MM.1S (cell line): ENCODE measurements around the gene NLRP14.

ENCODE experiments used
- DNase-seq: peaks from one replicate; pipeline ENCODE4 v3.0.0-alpha.2; 2015
- H2AFZ ChIP-seq: fragments of 300-600 bp; sonication (generic); 2 replicates; pipeline ENCODE4 v1.6.0; 2016; ENCODE audit warnings: antibody characterized with exemption, low read length
- H3F3A ChIP-seq: fragments of 300-600 bp; sonication (generic); 2 replicates; pipeline ENCODE4 v1.6.1; 2016; ENCODE audit warnings: mild to moderate bottlenecking, antibody characterized with exemption, low read length, moderate library complexity, mixed read lengths; ENCODE audit not compliant: insufficient read depth
- H3K27ac ChIP-seq: fragments of 300-600 bp; sonication (generic); 2 replicates; pipeline ENCODE4 v1.5.1; 2016; ENCODE audit warnings: mild to moderate bottlenecking, low read length
- H3K27me3 ChIP-seq: fragments of 300-600 bp; sonication (generic); replicated peaks from 2 replicates; pipeline ENCODE4 v1.6.0; 2016; ENCODE audit warnings: low read length; ENCODE audit not compliant: insufficient read depth
- H3K36me3 ChIP-seq: fragments of 300-600 bp; sonication (generic); replicated peaks from 2 replicates; pipeline ENCODE4 v1.6.1; 2016; ENCODE audit warnings: mild to moderate bottlenecking, low read length, mixed read lengths; ENCODE audit not compliant: insufficient read depth
- H3K4me1 ChIP-seq: fragments of 300-600 bp; sonication (generic); 2 replicates; pipeline ENCODE4 v1.6.1; 2016; ENCODE audit warnings: low read length, mixed read lengths
- H3K4me2 ChIP-seq: fragments of 300-600 bp; sonication (generic); 2 replicates; pipeline ENCODE4 v1.6.0; 2016; ENCODE audit warnings: low read depth, low read length
- H3K4me3 ChIP-seq: fragments of 300-600 bp; sonication (generic); 2 replicates; pipeline ENCODE4 v1.5.1; 2016; ENCODE audit warnings: low read length, mixed read lengths
- H3K79me2 ChIP-seq: fragments of 300-600 bp; sonication (generic); 2 replicates; pipeline ENCODE4 v1.6.1; 2016; ENCODE audit warnings: mixed run types, low read length, mixed read lengths
- H3K9ac ChIP-seq: fragments of 300-600 bp; sonication (generic); 2 replicates; pipeline ENCODE4 v1.6.1; 2016; ENCODE audit warnings: low read length, mixed read lengths
- H3K9me2 ChIP-seq: fragments of 300-600 bp; sonication (generic); replicated peaks from 2 replicates; pipeline ENCODE4 v1.6.1; 2016; ENCODE audit warnings: mild to moderate bottlenecking, low read length, mixed read lengths; ENCODE audit not compliant: insufficient read depth
- H3K9me3 ChIP-seq: fragments of 300-600 bp; sonication (generic); replicated peaks from 2 replicates; pipeline ENCODE4 v1.6.1; 2016; ENCODE audit warnings: mild to moderate bottlenecking, low read length, mixed read lengths; ENCODE audit not compliant: insufficient read depth
- H4K20me1 ChIP-seq: fragments of 300-600 bp; sonication (generic); 2 replicates; pipeline ENCODE4 v1.6.1; 2016; ENCODE audit warnings: mild to moderate bottlenecking, low read length, moderate library complexity, mixed read lengths; ENCODE audit not compliant: insufficient read depth
- CTCF ChIP-seq: fragments of 300-600 bp; sonication (generic); IDR thresholded peaks from 2 replicates; pipeline ENCODE4 v1.5.1; 2016; ENCODE audit warnings: antibody characterized with exemption, low read length, mixed read lengths
- EZH2 ChIP-seq: fragments of 300-600 bp; sonication (generic); optimal IDR thresholded peaks from 2 replicates; pipeline ENCODE3; 2017; ENCODE audit warnings: low read depth, mild to moderate bottlenecking, antibody characterized with exemption, low read length, mixed read lengths
- EZH2phosphoT487 ChIP-seq: fragments of 300-600 bp; sonication (generic); IDR thresholded peaks from 2 replicates; pipeline ENCODE4 v1.6.1; 2018; ENCODE audit warnings: antibody characterized with exemption, low read length

The NLRP14 gene

GRCh38 chr11:7098235-7098832 is 78.1 kb downstream of the NLRP14 start:
- no peaks in the 10 kb centered on the region for H3K9me2 ChIP-seq
- TF ChIP-seq CTCF (peak; percentile 72), EZH2phosphoT487 (no peak)
- H3K9ac ChIP-seq: no peak overlapping the region
- no peaks in the 10 kb centered on the region for H3K27me3 ChIP-seq
- no peak overlapping the region for H3K4me2 ChIP-seq
- H3K27ac ChIP-seq: no peak overlapping the region
- H3K4me3 ChIP-seq: no peak overlapping the region
- no peaks in the 10 kb centered on the region for H4K20me1 ChIP-seq
- H3K79me2 ChIP-seq: no peaks in the 10 kb centered on the region
- DNase-seq: peak; percentile 71
- no peaks in the 10 kb centered on the region for H3F3A ChIP-seq
- H2AFZ ChIP-seq: peak overlapping the region; percentile 10; the same call in 1 of the 2 replicates
- H3K4me1 ChIP-seq: no peaks in the 10 kb centered on the region
- H3K36me3 ChIP-seq: no peaks in the 10 kb centered on the region
- H3K9me3 ChIP-seq: no peaks in the 10 kb centered on the region

- Histone ChIP-seq H3K9me2 (no peaks in the 10 kb centered on the region), H3K4me2 (no peak overlapping the region), H4K20me1 (no peaks in the 10 kb centered on the region), H3K27ac (no peak overlapping the region), H3F3A (no peaks in the 10 kb centered on the region), H2AFZ (no peak overlapping the region), H3K79me2 (no peaks in the 10 kb centered on the region), H3K9ac (no peak overlapping the region), H3K9me3 (no peaks in the 10 kb centered on the region), H3K27me3 (no peaks in the 10 kb centered on the region), H3K36me3 (no peaks in the 10 kb centered on the region), H3K4me3 (no peak overlapping the region), H3K4me1 (no peaks in the 10 kb centered on the region)
- no peak for DNase-seq
- TF ChIP-seq EZH2: no peak
- no peak for TF ChIP-seq CTCF
- TF ChIP-seq EZH2phosphoT487: no peak
These were observed 95.5 kb downstream of the NLRP14 start for GRCh38 chr11:7115780-7116179.

GRCh38 chr11:7116370-7116769 is 96.1 kb downstream of the NLRP14 start:
- TF ChIP-seq EZH2phosphoT487 (no peak), EZH2 (no peak), CTCF (no peak)
- Histone ChIP-seq H3K9me3 (no peaks in the 10 kb centered on the region), H3K36me3 (no peaks in the 10 kb centered on the region), H3K79me2 (no peaks in the 10 kb centered on the region), H3K9ac (no peak overlapping the region), H2AFZ (no peak overlapping the region), H3K27me3 (no peaks in the 10 kb centered on the region), H3K4me1 (no peaks in the 10 kb centered on the region), H3K4me3 (no peak overlapping the region), H4K20me1 (no peaks in the 10 kb centered on the region), H3K9me2 (no peaks in the 10 kb centered on the region), H3K4me2 (no peak overlapping the region), H3F3A (no peaks in the 10 kb centered on the region), H3K27ac (no peak overlapping the region)
- DNase-seq: no peak
